HL-60/S4 (cell line): ENCODE results near the gene HSPBAP1.
"Not testable (repeated sequence)": the region's sequence is repeated elsewhere in the genome, so short reads cannot be mapped to it uniquely, and the experiment has no call there.

Experiments
- in situ Hi-C: fragments of 300-500 bp; cut with MboI; formaldehyde crosslinking; loops from 2 replicates; pipeline ENCODE4 v1.14.3; 2022; ENCODE audit warnings: low sequenced_read_pairs

The HSPBAP1 gene

GRCh38 chr3:122786066-122786465 lies 7.6 kb downstream of the HSPBAP1 start:
- in situ Hi-C loops, result no loop called here

DNA sequence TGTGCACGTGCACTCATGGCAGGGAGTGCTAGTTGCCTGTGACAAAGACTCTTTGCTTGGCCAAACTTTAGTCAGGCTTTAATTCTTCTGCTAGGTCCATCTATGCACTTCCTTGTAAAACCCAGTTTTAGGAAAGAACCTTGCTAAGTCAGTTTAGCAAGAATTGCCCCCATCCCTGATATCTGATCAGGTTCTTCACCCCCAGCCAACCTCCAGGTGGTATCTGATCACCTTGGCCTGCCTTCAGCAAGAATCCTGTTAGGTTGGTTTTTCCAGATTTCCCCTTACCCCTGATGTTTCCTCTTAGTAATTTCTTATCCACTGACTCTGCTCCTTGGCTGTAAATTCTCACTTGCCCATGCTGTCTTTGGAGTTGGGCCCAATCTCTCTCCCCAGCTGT lies 8.4 kb downstream of the HSPBAP1 start:
- in situ Hi-C loops, result no loop called here

- in situ Hi-C loops, result no loop called here
Observed at GRCh38 chr3:122784436-122784835, 9.2 kb downstream of the HSPBAP1 start.

GRCh38 chr3:122782804-122783203 lies 10.8 kb downstream of the HSPBAP1 start:
- in situ Hi-C loops, result no loop called here

- in situ Hi-C loops, result no loop called here
Observed at GRCh38 chr3:122777563-122777962, 16.1 kb downstream of the HSPBAP1 start.

DNA sequence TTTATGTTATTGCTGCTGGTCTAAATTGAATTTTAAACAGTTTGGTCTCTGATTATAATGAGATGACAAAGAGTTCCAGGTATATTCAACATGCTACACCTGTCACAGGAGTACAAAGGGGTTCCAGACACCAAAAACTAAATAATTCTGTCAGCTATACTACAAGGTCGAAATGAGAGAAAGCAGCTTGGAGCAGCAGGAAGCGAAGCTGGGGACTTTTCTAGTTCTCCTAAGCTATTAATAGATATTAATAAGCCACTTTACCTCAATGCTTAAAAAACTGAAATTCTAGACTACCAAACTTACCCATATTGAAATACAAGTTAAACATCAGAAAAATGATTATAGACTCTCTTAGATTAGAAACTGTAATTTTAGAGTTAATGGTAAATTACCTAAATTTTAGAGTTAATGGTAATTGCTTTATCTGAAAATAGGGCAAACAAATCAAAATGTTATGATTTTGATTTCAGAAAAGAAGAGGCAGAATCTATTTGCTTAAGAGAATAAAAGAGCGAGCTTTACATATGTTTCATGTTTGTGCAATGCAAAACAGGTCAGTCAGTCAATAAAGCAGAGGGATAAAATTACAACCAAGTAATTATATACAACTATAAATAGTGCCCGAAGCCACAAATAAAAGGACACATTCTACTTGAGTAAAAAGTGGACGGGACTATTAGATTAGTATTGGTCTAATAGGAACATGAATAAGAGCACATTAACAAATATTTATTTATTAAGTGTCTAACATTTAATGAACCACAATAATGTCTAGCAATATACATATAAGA lies 16.8 kb downstream of the HSPBAP1 start:
- in situ Hi-C loops, result no loop called here

- in situ Hi-C loops, result no loop called here
Observed at GRCh38 chr3:122774564-122774963, 19.1 kb downstream of the HSPBAP1 start.

DNA sequence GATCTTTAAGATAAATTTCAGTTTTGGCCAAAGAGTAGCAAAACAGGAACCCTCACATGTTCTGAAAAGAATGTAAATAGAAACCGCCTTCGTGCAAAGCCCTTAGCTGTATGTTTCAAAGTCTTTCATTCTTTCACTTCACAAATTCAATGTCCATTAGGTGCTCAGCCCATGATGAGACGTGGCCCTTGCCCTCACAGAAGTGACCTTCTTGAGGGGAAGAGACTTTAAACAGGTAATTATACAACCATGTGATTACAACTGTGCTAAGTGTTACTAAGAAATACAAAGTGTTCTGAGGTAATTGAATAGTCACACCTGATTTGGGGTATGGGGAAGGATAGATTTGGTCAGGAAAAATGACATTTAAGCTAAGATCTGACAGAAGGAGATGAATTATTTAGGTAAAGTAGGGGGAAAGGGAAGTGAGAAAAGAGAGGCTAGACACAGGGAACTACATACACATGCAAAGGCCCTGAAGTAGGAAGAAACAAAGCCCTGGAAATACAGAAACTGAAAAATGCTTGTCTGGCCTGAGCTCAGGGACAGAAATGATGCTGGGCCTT lies 19.6 kb downstream of the HSPBAP1 start:
- in situ Hi-C loops, result no loop called here

DNA sequence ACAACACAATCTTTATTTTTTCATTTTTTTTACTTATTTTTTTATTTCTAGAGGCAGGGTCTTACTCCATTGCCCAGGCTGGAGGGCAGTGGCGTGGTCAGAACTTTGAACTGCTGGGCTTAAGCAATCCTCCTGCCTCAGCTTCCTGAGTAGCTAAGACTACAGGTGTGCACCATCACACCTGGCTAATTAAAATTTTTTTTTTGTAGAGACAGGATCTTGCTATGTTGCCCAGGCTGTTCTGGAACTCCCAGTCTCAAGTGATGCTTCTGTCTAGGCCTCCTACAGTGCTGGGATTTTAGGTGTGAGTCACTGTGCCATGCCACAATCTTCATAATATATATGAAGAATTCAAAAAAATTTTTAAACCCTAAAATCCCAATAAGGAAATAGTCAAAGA lies 20.8 kb downstream of the HSPBAP1 start:
- in situ Hi-C loops, result no loop called here

- in situ Hi-C loops, result no loop called here
Observed at GRCh38 chr3:122770521-122771202, 23.0 kb downstream of the HSPBAP1 start.

DNA sequence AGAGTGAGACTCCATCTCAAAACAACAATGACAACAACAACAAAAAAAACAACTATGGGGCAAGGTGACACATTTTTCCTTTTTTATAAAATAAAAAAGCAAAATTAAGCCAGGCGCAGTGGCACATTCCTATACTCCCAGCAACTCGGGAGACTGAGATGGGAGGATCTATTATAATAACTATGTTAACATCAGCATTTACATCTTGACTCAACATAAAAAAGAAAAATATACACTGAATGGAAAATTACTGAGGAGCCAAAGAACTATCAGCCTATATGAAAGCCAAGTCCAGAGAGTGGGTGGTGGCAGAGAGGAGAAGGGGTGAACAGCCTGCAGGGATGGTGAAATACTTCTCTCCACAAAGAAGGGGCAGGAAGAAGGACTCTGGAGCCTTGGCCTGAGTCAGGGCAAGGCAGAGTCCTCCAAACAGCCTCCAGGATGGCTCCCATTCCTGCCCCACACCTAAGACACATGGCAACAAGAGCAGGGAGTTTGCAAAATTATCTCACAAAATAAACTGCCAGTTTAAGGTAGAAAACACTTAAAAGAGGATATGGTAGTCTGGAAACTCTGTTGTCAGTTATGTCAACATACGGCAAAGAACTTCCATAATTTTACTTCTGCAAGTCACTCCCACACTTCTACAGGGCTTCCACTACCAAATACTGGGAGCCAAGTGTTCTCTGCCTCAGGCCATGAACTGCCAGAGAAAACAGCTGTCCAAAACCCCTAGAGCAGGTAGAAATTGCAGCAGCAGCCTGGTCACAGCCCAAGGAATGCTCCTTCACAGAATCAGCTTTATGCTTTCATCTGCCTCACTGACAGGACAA lies 25.9 kb downstream of the HSPBAP1 start:
- in situ Hi-C loops, result no loop called here

- in situ Hi-C loops, result no loop called here
Observed at GRCh38 chr3:122766430-122766829, 27.2 kb downstream of the HSPBAP1 start.

- in situ Hi-C loops, result no loop called here
Observed at GRCh38 chr3:122760453-122761271, 33.0 kb downstream of the HSPBAP1 start.

GRCh38 chr3:122758877-122759560 lies 34.6 kb downstream of the HSPBAP1 start:
- in situ Hi-C loops, result loop anchor here (10.0 kb wide), 1 partner anchor 266 kb away; the partner anchor contains the start of gene SEMA5B

- in situ Hi-C loops, result loop anchor here (10.0 kb wide), 1 partner anchor 269 kb away; the partner anchor contains the start of gene SEMA5B
Observed at GRCh38 chr3:122755491-122755890, 38.1 kb downstream of the HSPBAP1 start.

- in situ Hi-C loops, result loop anchor here (10.0 kb wide), 1 partner anchor 270 kb away; the partner anchor contains the start of gene SEMA5B
Observed at GRCh38 chr3:122754929-122755328, 38.7 kb downstream of the HSPBAP1 start.

GRCh38 chr3:122748347-122748746 lies 45.3 kb downstream of the HSPBAP1 start:
- in situ Hi-C loops, result no loop called here

DNA sequence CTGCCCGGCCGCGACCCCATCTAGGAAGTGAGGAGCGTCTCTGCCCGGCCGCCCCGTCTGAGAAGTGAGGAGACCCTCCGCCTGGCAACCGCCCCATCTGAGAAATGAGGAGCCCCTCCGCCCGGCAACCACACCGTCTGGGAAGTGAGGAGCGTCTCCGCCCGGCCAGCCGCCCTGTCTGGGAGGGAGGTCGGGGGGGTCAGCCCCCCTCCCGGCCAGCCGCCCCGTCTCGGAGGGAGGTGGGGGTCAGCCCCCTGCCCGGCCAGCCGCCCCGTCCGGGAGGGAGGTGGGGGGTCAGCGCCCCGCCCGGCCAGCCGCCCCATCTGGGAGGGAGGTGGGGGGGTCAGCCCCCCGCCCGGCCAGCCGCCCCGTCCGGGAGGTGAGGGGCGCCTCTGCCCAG lies 46.3 kb downstream of the HSPBAP1 start:
- in situ Hi-C loops, result not testable (repeated sequence)

DNA sequence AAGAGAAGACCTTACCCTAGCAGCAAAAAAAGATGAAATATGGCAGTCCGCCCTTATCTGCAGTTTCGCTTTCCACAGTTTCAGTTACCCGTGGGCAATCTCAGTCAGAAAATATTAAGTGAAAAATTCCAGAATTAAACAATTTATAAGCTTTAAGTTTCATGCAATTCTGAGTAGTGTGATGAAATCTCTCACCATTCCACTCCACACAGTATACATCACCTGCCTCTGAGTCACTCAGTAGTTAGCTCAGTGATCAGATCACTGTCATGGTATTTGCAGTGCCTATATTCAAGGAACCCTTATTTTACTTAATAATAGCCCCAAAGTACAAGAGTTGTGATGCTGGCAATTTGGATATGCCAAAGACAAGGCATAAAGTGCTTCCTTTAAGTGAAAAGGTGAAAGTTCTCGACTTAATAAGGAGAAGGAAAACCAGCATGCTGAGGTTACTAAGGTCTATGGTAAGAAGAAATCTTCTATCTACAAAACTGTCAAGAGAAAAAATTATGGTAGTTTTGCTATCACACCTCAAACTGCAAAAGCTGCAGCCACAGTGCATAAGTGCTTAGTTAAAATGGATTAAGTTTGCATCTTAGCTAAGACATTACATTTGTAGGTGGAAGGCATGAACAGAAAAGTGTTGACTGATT lies 48.1 kb downstream of the HSPBAP1 start:
- in situ Hi-C loops, result no loop called here
